ENCODE results near the gene SESN3. TPM values are rescaled to one million over a fixed set of nuclear protein-coding genes. Genes with fewer than 3 reads are reported as not detected.
"Not testable (repeated sequence)": the region's sequence is repeated elsewhere in the genome, so short reads cannot be mapped to it uniquely, and the experiment has no call there.

Gene SESN3
- polyA plus RNA-seq, 3 donors: 65.3 to 80.8 (median 71.1) TPM

DNA sequence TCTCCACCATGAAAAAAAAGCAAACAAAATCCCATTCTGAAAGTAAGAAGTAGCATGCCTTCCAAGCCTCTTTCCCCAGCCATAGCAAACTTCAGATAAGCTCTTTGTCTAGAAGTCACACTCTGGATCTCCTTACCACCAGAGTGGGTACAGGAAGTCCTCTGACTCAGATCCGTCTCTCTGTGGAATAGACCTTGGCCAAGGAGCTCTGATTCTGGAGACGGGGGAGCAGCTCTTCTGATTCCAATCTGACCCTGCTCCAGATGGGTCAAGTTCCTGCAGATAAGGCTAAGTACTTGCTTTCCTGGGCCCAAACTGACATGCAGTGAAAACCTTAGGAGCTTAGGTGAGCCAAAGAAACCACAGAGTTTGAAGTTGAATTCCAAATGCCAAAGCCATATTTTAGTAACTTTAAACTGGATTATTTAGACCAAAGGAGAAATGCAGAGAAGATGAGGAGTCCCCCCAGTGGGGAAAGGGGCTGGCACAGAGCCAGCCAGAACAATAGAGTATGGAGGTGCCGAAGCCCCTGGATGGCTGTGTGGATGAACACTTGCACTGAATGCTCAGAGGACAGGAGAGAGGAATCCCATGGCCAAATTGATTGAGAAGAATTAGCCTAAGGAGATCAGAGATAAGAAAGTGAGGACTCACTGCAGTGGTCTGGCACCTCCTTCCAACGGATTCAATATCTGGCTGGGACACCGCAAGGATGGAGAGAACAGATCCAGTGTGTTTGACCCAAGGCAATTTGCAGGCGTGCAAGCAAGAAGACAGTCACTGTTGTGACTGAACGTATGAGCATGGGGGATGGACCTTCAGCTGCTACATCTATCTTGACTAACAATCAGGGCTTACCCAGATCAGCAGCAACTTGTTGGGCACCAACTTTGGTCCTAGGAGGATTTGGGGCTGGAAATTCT, 86.4 kb downstream of the SESN3 start:
- DNase-seq (ENCODE audit: extremely low read depth in 1 of 11, low read depth in 9 of 11, low spot score in 4 of 11): no peak

DNA sequence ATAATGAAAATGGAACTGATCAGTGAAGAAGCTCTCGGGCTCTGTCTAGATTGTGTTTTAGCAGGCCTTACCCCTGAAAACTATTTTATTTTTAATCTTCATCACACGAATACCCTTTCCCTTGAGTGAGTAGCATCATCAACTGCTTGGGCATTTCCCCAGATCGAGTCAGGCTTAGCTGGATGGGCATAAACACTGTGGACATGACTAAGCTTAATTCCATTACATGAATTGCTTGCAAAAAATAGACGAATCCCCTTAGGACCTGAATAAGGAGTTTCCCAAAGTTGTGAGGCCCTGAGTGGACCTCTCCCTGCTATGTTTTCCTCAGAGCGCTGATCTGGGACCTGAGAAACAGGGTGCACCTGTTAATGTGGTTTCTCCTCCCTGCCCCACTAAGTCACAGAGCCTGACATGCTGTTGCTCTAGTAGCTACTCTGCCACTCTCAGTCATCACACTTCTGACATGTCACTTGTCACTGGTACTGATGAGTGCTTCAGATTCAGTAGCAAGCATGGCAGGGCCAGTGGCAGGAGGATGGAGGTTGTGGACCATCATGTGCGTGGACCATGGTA, 87.8 kb downstream of the SESN3 start:
- no peak for DNase-seq (ENCODE audit: extremely low read depth in 1 of 11, low read depth in 9 of 11, low spot score in 4 of 11)

DNA sequence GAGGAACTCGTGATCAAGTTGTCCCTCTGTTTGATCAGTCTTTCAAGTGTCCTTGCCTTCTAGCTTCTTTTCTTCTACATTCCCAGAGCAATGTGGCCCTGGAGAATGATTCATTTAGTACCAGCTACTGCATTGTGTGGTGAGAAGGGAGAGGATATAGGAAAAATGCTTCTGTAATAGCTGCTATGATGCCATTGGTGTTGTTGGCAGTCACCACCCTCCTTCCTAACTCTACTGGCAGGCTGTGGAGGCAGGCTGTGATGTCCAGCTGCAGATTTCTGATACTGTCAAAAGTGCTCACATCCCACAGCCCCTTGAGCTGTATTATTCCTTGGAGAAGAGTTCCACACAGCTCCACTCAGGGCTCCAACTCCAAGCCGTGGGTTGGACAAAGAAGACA, 88.6 kb downstream of the SESN3 start:
- DNase-seq (ENCODE audit: extremely low read depth in 1 of 11, low read depth in 9 of 11, low spot score in 4 of 11): no peak

DNA sequence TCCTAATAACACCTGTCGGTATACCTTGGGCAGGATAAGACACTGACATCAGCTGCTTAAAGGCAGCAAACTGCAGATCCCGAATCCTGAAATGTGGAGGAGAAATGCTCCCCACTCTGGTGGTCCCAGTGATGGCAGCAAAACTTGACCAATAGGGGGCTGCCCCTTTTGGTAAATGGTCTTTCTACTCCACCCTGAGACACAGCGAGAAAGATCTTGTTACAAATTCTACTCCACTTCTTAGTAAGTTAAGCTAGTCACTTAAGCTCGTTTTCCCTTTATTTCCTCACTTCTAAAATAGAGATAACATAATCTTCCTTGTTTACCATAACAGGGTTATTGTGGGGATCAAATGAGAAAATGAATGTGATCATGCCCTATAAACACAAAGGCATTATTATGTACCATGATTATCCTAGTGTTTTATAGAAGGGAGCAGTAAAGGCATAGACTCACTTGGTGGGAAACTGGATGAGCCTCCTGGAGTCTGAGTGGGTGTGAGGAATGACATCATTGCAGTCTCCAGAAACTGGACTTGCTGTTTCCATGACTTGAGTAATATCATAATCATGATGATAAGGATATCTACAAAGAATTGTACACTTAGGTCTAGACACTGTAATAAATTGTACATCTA, 90.5 kb downstream of the SESN3 start:
- no peak for DNase-seq (ENCODE audit: extremely low read depth in 1 of 11, low read depth in 9 of 11, low spot score in 4 of 11)

DNA sequence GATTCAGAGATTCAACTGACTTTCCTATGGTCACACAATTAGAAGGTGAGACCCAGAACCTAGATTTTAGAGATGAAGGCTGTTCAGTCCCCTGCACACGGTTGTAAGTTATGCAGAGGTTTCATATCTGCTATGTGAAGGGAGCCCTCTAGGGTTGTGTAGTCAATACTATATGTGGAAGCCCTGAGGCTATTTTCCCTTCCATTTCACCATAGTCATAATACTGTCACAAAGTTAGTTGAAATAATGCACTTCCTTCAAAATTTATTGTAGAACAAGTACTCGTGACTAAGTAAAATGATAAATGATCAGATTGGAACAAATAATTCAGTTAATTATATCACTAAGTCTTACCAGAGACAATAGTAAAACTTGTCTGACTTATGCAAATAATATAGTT, 92.6 kb downstream of the SESN3 start:
- peak in 1 of 11 donors; percentile 18 for DNase-seq (ENCODE audit: extremely low read depth in 1 of 11, low read depth in 9 of 11, low spot score in 4 of 11)

DNA sequence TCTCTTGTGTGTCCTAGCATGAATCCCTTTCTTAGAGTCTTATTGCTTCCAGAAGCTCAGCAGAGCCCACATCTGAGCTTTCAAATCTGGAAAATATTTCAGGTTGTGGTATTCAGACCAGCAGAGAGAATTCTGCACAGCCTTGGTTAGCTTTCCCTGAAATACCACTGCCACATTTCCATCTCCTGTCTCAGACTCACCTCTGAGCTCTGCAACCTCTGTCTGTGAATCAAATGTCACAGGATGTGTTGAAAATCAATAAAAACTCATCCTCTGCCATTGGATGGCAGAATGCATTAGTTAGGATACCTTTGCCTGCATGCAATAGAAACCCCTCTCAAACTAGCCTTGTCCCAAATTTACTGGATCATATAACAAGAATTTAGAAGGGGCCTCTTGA, 93.7 kb downstream of the SESN3 start:
- no peak for DNase-seq (ENCODE audit: extremely low read depth in 1 of 11, low read depth in 9 of 11, low spot score in 4 of 11)

DNA sequence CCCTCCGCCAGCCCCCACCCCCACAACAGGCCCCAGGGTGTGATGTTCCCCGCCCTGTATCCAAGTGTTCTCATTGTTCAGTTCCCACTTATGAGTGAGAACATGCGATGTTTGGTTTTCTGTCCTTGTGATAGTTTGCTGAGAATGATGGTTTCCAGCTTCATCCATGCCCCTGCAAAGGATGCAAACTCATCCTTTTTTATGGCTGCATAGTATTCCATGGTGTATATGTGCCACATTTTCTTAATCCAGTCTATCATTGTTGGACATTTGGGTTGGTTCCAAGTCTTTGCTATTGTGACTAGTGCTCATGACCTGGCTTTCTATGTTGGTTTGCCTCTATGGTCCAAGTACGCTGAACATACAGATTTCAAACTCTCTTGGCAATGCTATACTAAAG, 94.3 kb downstream of the SESN3 start:
- not testable (repeated sequence) for DNase-seq (ENCODE audit: extremely low read depth in 1 of 11, low read depth in 9 of 11, low spot score in 4 of 11)

DNA sequence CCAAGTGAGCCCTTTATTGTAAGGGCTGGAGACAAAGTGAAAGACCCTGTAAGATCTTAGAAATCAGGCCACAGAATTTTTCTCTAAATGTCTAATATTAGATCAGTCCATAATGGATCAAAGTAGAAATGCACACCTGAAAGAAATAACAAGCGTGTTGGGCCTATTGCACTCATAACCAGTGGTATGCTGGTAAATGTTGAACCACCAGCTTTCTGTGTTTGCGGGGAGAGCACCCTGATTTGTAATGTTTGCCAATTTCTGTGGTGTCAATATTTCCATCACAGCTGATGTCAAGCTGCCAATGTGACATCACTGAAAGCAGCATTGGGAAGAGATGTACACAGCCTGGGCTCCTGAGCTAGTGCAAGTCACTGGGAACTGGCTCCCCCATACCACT, 95.1 kb downstream of the SESN3 start:
- no peak for DNase-seq (ENCODE audit: extremely low read depth in 1 of 11, low read depth in 9 of 11, low spot score in 4 of 11)

DNA sequence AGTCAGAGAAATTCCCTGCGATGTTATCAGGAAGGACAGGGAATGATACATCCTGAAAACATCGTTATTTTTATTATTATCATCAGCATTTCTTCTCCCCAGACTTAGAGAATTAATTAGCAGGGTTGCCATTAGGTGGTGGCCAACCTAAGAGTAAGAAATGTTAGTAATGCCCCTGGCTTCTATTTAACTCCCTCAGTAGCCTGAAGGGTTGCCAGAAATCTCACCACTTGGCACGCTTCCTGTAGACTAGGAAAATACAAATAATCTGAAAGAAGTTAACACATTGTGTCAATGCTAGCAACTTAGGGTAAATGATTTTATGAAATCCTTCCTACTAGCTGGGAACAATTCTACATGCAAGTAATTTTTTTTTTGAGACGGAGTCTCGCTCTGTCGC, 95.8 kb downstream of the SESN3 start:
- DNase-seq (ENCODE audit: extremely low read depth in 1 of 11, low read depth in 9 of 11, low spot score in 4 of 11): no peak

DNA sequence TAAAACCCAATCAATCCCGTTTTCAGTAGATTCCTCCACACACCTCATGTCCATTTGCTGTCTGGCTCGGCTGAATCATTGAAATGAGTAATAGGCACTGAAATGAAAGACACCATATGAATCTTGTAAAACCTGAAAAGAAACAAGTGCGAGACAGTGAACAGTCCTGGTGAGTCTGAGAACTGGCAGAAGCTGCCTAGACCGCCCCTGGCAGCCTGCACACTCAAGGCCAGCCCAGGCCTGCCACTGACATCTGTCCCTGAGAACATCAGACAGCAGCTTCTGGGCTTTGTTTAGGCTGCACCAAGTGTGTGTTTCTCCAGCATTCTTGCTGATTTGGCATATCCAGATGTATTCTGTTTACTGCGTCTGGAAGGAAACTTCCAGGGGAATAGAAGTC, 96.5 kb downstream of the SESN3 start:
- no peak for DNase-seq (ENCODE audit: extremely low read depth in 1 of 11, low read depth in 9 of 11, low spot score in 4 of 11)

DNA sequence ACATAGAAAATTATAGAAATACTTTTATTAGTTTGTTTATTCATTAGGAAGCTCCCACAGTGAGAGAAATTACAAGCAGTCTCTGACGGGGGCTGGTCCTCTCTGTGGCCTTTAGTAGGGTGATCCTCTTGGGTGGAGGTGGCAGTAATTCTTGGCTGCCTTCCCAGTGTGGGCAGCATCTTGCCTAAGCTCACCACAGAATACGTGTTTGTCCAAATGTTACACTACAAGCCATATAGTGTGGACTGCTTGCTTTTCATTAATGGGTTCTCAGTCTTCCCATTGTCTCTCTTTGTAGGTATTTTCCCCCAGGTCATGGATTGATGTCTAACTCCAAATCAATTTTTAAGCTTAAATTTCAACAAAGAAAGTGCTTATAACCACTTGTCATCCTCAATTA, 98.0 kb downstream of the SESN3 start:
- DNase-seq (ENCODE audit: extremely low read depth in 1 of 11, low read depth in 9 of 11, low spot score in 4 of 11): no peak

DNA sequence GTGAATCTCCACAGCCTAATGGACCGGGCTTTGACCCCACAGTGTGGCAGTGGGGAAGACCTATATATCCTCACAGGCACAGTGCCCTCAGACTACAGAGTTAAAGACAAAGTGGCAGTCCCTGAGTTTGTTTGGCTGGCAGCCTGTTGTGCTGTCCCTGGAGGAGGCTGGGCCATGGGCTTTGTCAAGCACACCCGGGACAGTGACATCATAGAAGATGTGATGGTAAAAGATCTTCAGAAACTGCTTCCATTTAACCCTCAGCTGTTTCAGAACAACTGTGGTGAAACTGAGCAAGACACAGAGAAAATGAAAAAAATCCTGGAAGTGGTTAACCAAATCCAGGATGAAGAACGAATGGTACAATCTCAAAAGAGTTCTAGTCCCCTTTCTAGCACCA, 102.4 kb downstream of the SESN3 start:
- no peak for DNase-seq (ENCODE audit: extremely low read depth in 1 of 11, low read depth in 9 of 11, low spot score in 4 of 11)

DNA sequence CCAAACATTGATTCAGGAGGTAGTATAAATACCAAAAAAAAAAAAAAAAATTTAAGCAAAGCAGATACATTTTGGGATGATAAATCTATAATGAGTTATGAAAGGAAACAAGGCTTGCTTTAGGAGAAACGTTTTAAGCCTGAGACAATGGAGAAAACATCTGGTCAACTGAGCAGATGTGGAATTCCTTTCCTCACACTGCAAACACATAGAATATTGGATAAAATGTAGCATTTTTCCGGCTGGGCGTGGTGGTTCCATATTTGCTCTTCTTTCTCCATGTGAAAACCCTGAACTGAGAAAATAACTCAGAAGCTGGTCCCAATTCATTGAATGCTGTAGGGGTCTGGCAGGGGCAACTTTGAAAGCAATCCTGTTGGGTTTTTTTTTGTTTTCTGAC, 107.4 kb downstream of the SESN3 start:
- DNase-seq (ENCODE audit: extremely low read depth in 1 of 11, low read depth in 9 of 11, low spot score in 4 of 11): no peak

DNA sequence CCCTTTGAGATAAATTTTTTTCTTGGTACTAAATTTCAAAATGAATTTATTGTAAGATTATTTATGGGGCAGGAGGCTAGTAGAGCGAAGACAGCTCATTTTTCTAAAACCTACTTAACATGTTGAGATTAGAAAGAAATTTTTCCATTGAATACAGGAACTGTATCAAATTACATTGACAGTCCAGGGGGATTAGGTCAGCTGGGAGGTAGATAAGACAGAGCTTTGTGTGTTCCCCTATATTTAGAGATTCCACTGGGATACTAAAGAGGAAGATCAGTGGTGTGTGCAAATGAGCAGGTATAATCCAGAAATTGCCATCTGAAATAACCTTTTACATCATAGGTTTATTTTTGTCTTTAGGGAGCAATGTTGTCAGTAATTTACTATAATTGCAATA, 109.3 kb downstream of the SESN3 start:
- no peak for DNase-seq (ENCODE audit: extremely low read depth in 1 of 11, low read depth in 9 of 11, low spot score in 4 of 11)

DNA sequence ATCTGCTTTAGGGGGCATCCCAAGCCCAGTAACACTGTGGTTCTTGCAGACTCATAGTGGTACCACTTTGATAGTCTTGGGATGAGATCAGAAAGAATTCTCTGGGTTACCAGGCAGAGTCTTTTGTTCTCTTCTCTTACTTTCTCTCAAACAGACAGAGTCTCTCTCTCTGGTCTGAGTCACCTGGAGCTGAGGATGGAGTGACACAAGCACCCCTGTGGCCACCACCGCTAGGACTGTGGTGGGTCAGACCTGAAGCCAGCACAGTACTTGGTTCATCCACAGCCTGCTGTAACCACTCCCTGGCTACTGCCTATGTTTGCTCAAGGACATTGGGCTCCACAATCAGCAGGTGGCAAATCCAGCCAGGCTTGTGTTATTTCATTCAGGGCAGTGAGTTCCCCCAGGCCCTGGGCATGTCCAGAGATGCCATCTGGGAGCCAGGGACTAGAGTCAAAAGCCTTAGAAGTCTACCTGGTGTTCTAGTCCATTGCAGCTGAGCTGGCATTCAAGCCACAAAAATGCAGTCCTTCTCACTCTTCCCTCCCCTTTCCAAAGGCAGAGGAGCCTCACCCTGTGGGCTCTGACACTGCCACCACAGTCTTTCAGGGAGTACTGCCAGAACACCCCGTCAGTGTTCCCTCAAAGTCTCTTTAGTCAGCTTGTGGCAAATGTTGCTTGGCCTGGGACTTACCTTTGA, 111.5 kb downstream of the SESN3 start:
- no peak for DNase-seq (ENCODE audit: extremely low read depth in 1 of 11, low read depth in 9 of 11, low spot score in 4 of 11)

DNA sequence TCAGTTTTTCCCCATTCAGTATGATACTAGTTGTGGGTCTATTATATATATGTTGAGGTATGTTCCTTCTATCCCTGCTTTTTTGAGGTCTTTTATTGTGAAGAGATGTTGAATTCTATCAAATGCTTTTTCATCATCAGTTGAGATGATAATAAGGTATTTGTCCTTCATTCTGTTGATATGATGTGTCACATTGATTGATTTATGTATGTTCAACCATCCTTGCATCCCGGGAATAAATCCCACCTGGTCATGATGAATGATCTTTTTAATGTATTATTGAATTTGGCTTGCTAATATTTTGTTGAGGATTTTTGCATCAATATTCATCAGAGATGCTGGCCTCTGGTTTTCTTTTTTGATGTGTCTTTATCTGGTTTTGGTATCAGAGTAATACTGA, 115.4 kb downstream of the SESN3 start:
- no peak for DNase-seq (ENCODE audit: extremely low read depth in 1 of 11, low read depth in 9 of 11, low spot score in 4 of 11)

All from renal cortex interstitium (tissue), 11 donors.